GM12878 (cell line): ENCODE results near the gene SPRTN. TPM values are rescaled to one million over a fixed set of nuclear protein-coding genes. Genes with fewer than 3 reads are reported as not detected.

Experiments
- ATF7 ChIP-seq: fragments of 450-650 bp; IDR thresholded peaks from 2 replicates; pipeline ENCODE4 v1.6.1; 2016; ENCODE audit warnings: low read depth, mild to moderate bottlenecking
- BACH1 ChIP-seq: fragments of 450-650 bp; IDR thresholded peaks from 2 replicates; pipeline ENCODE4 v1.6.1; 2017; ENCODE audit warnings: mild to moderate bottlenecking, borderline replicate concordance
- E2F8 ChIP-seq: fragments of 450-650 bp; IDR thresholded peaks from 2 replicates; pipeline ENCODE4 v1.6.1; 2018; ENCODE audit warnings: mild to moderate bottlenecking, low read depth, moderate library complexity; ENCODE audit not compliant: partially characterized antibody
- EP300 ChIP-seq, 2 experiments: fragments of 150-350 bp in 1 of 2; IDR thresholded peaks; 2 replicates each; pipeline ENCODE4 v1.6.1; 2011 to 2012; ENCODE audit warnings: low read depth in 2 of 2, low read length in 2 of 2, borderline replicate concordance in 1 of 2, improper control_type of control experiment in 1 of 2, inconsistent platforms in 1 of 2; ENCODE audit not compliant: control insufficient read depth in 1 of 2
- IKZF1 ChIP-seq: fragments of 450-650 bp; conservative IDR thresholded peaks from 2 replicates; pipeline ENCODE4 v1.6.1; 2017; ENCODE audit warnings: antibody characterized with exemption, mild to moderate bottlenecking
- ZBTB40 ChIP-seq: fragments of 450-650 bp; IDR thresholded peaks from 2 replicates; pipeline ENCODE4 v1.6.1; 2016; ENCODE audit warnings: mild to moderate bottlenecking, moderate library complexity, borderline replicate concordance
- ZZZ3 ChIP-seq: IDR thresholded peaks from 2 replicates; pipeline ENCODE4 v1.6.1; 2011; ENCODE audit warnings: low read depth; ENCODE audit not compliant: control insufficient read depth, insufficient read length
- polyA plus RNA-seq, 11 experiments: library from polyadenylated mRNA; depleted of rRNA in 4 of 11; unstranded in 6 of 11; stranded (reverse) in 5 of 11; fragments of >200 nt; fragmentation: Nextera tagmentation in 4 of 11; fragmentation: Illumina TruSeq in 1 of 11; extraction: Ambion mirVana in 4 of 11; extraction: Trizol in 1 of 11; gene quantifications; 1 replicate in 1 of 11; 2 replicates in 10 of 11; pipeline versions ENCODE4 v1.2.1 to v1.2.3, GENCODE V29; 2011 to 2016; ENCODE audit warnings: inconsistent platforms in 2 of 11, missing spikeins in 2 of 11, low read depth in 1 of 11
- total RNA-seq, 4 experiments: library from RNA; depleted of rRNA in 3 of 4; stranded (reverse); fragments of >200 nt in 3 of 4; fragmentation: Illumina TruSeq in 1 of 4; extraction: Trizol in 1 of 4; gene quantifications; 2 replicates each; pipeline versions ENCODE4 v1.2.1 to v1.2.3, GENCODE V29; 2013 to 2021

Gene SPRTN
- total and polyA plus RNA-seq, 10 of the 15 experiments (the other 5 are each of a cell fraction or from before 2014, with no cell fraction given): 4.4 to 16.5 (median 12.1) TPM

GRCh38 chr1:231324660-231325059 lies 13.4 kb upstream of the SPRTN start (continued):
- TF ChIP-seq ZBTB40: no peak
- no peak for TF ChIP-seq E2F8
- TF ChIP-seq ATF7: no peak
- TF ChIP-seq IKZF1: no peak
- TF ChIP-seq BACH1: no peak
- TF ChIP-seq EP300 (IDR thresholded peaks at IDR 0.05; ENCODE audit: borderline replicate concordance in 1 of 2, control insufficient read depth in 1 of 2, low read depth in 2 of 2, low read length in 2 of 2): no peak
- no peak for TF ChIP-seq ZZZ3
